K562 (cell line): ENCODE results near the gene LONP1. TPM values are rescaled to one million over a fixed set of nuclear protein-coding genes. Genes with fewer than 3 reads are reported as not detected.

Experiments used
- ATAC-seq: fragments of 200-7000 bp; cut with Tn5 transposase; 3 replicates; pipeline ENCODE4 v1.9.1; 2020; ENCODE audit warnings: moderate library complexity
- BruUV-seq: library from RNA; stranded (reverse); fragments of 400-500 nt; replicated peaks from 2 replicates; lab custom pipeline; 2021; lab: Mats Ljungman, UMichigan
- CTCF ChIA-PET: fragments of 300-600 bp; formaldehyde crosslinking; extraction: SDS; loops from one replicate; lab custom pipeline; 2021; ENCODE audit warnings: low intra/inter-chr PET ratio; lab: Yijun Ruan, JAX
- POLR2A ChIA-PET: fragments of 300-600, 350-650 bp; sonication (Branson Sonifier 250); formaldehyde crosslinking; extraction: SDS; loops from one replicate; lab custom pipeline; 2021; ENCODE audit warnings: antibody characterized with exemption, inconsistent platforms; lab: Yijun Ruan, JAX
- DNase-seq, 4 experiments: peaks; one replicate each; pipeline versions ENCODE4 v3.0.0 to v3.0.0-alpha.2; 2011 to 2018; ENCODE audit warnings: low spot score in 3 of 4, mixed read lengths in 3 of 4; ENCODE audit errors: extremely low read depth in 1 of 4
- FAIRE-seq: peaks from 2 replicates; lab custom pipeline; 2011; peaks lifted over from hg19 to GRCh38; lab: Jason Lieb, UNC
- H2AFZ ChIP-seq: 2 replicates; pipeline ENCODE4 v1.6.0; 2011; ENCODE audit warnings: low read depth, low read length, control low read depth, inconsistent platforms
- H3K27ac ChIP-seq: fragments of 200-600 bp; 3 replicates; pipeline ENCODE4 v1.8.0; 2011; ENCODE audit warnings: low read depth, mild to moderate bottlenecking, control low read depth, inconsistent platforms, low read length, moderate library complexity, mixed read lengths; ENCODE audit errors: extremely low read depth
- H3K27me3 ChIP-seq, 2 experiments: fragments of 300-600 bp in 1 of 2; 2 replicates in 1 of 2; 3 replicates in 1 of 2; pipeline versions ENCODE4 v1.6.0 to v1.8.0; 2011; ENCODE audit warnings: inconsistent platforms in 2 of 2, low read length in 2 of 2, mild to moderate bottlenecking in 1 of 2, mixed read lengths in 1 of 2, moderate library complexity in 1 of 2; ENCODE audit not compliant: control insufficient read depth in 2 of 2, insufficient read depth in 2 of 2
- H3K36me3 ChIP-seq: fragments of 300-600 bp; 3 replicates; pipeline ENCODE4 v1.8.0; 2011; ENCODE audit warnings: mild to moderate bottlenecking, low read length, inconsistent platforms; ENCODE audit not compliant: control insufficient read depth, insufficient read depth
- H3K4me1 ChIP-seq, 2 experiments: fragments of 200-600 bp in 1 of 2; replicated peaks in 1 of 2; 2 replicates in 1 of 2; 3 replicates in 1 of 2; pipeline versions ENCODE4 v1.5.1 to v1.8.0; 2011; ENCODE audit warnings: inconsistent platforms in 2 of 2, low read length in 2 of 2, mild to moderate bottlenecking in 1 of 2, mixed read lengths in 1 of 2, moderate library complexity in 1 of 2; ENCODE audit not compliant: control insufficient read depth in 2 of 2, insufficient read depth in 2 of 2
- H3K4me2 ChIP-seq: 2 replicates; pipeline ENCODE4 v1.6.1; 2011; ENCODE audit warnings: low read length, control low read depth, inconsistent platforms, mixed read lengths; ENCODE audit not compliant: insufficient read depth
- H3K4me3 ChIP-seq: fragments of 200-600 bp; sonication (generic), shearing (Covaris generic); 2 replicates; pipeline ENCODE4 v1.5.1; 2016; ENCODE audit warnings: control low read depth, inconsistent platforms
- H3K79me2 ChIP-seq: fragments of 200-600 bp; 3 replicates; pipeline ENCODE4 v1.8.0; 2011; ENCODE audit warnings: low read length, inconsistent platforms; ENCODE audit not compliant: control insufficient read depth, insufficient read depth
- H3K9ac ChIP-seq, 2 experiments: 2 replicates each; pipeline versions ENCODE4 v1.6.0 to v1.6.1; 2011; ENCODE audit warnings: low read depth in 2 of 2, low read length in 2 of 2, control low read depth in 1 of 2, inconsistent platforms in 1 of 2, mild to moderate bottlenecking in 1 of 2, mixed read lengths in 1 of 2; ENCODE audit not compliant: insufficient read depth in 1 of 2
- H3K9me1 ChIP-seq: one replicate; pipeline ENCODE4 v1.6.0; 2011; ENCODE audit warnings: inconsistent platforms, mild to moderate bottlenecking, low read length, moderate library complexity; ENCODE audit not compliant: control insufficient read depth, insufficient read depth
- H3K9me3 ChIP-seq: replicated peaks from 2 replicates; pipeline ENCODE4 v1.5.1; 2011; ENCODE audit warnings: low read depth, low read length, inconsistent platforms; ENCODE audit not compliant: control insufficient read depth, insufficient read depth
- H4K20me1 ChIP-seq: replicated peaks from 2 replicates; pipeline ENCODE4 v1.6.1; 2011; ENCODE audit warnings: low read length, inconsistent platforms, mixed read lengths; ENCODE audit not compliant: control insufficient read depth, insufficient read depth
- BCOR ChIP-seq: fragments of 450-650 bp; IDR thresholded peaks from 2 replicates; pipeline ENCODE4 v1.6.1; 2016
- FIP1L1 ChIP-seq: fragments of 200-400 bp; formaldehyde crosslinking; IDR thresholded peaks from 2 replicates; pipeline ENCODE4 v1.6.1; 2018; ENCODE audit warnings: mild to moderate bottlenecking, low read depth, low read length; ENCODE audit not compliant: poor library complexity, severe bottlenecking
- JUND ChIP-seq, 2 experiments: IDR thresholded peaks; 2 replicates in 1 of 2; 3 replicates in 1 of 2; pipeline ENCODE4 v1.6.1; 2011; ENCODE audit warnings: borderline replicate concordance in 2 of 2, low read depth in 2 of 2, low read length in 2 of 2, improper control_type of control experiment in 1 of 2, missing biosample characterization in 1 of 2, missing genetic modification characterization in 1 of 2, missing genetic modification reagents in 1 of 2
- MBD2 ChIP-seq: sonication (generic); IDR thresholded peaks from 2 replicates; pipeline ENCODE4 v1.6.1; 2016; ENCODE audit warnings: low read depth, borderline replicate concordance
- POLR2A ChIP-seq: fragments of 450-650 bp; conservative IDR thresholded peaks from 2 replicates; pipeline ENCODE4 v1.6.1; 2016
- PTBP1 ChIP-seq: fragments of 200-400 bp; formaldehyde crosslinking; IDR thresholded peaks from 2 replicates; pipeline ENCODE4 v1.6.1; 2017; ENCODE audit warnings: low read depth, low read length
- RNF2 ChIP-seq: sonication (generic); IDR thresholded peaks from 2 replicates; pipeline ENCODE4 v1.6.1; 2016
- RUNX1 ChIP-seq: sonication (generic); IDR thresholded peaks from 2 replicates; pipeline ENCODE4 v1.6.1; 2016; ENCODE audit warnings: antibody characterized with exemption, low read depth
- SIRT6 ChIP-seq: IDR thresholded peaks from one replicate; pipeline ENCODE4 v1.6.1; 2012; ENCODE audit warnings: low read depth, mild to moderate bottlenecking, control low read depth, inconsistent platforms, low read length, moderate library complexity
- SMAD1 ChIP-seq: fragments of 150-350 bp; IDR thresholded peaks from 2 replicates; pipeline ENCODE4 v1.6.1; 2014; ENCODE audit warnings: low read length, low read depth; ENCODE audit not compliant: partially characterized antibody
- ZFP1 ChIP-seq: fragments of 450-650 bp; formaldehyde crosslinking; IDR thresholded peaks from 2 replicates; pipeline ENCODE4 v1.4.0; 2020; ENCODE audit warnings: mild to moderate bottlenecking, mixed read lengths
- ZNF431 ChIP-seq: sonication (generic); formaldehyde crosslinking; IDR thresholded peaks from 2 replicates; pipeline ENCODE4 v1.8.0; 2022; ENCODE audit warnings: mild to moderate bottlenecking, missing genetic modification reagents
- ZNF584 ChIP-seq: fragments of 200-800 bp; sonication (Bioruptor generic); IDR thresholded peaks from 2 replicates; pipeline ENCODE4 v1.6.1; 2016; ENCODE audit warnings: low read depth, mild to moderate bottlenecking, missing genetic modification characterization, missing compliant biosample characterization
- WGBS: fragments of 100-300 bp; shearing (Covaris generic); methylation state at CpG from one replicate; pipeline ENCODE4 v1.1.6; 2016; ENCODE audit warnings: low coverage, mixed read lengths; ENCODE audit not compliant: insufficient coverage; ENCODE audit errors: missing lambda C conversion rate; 5-methylcytosine and 5-hydroxymethylcytosine counted together
- in situ Hi-C: fragments of 300-500 bp; cut with MboI; formaldehyde crosslinking; loops from 4 replicates; pipeline ENCODE4 v1.15.0; 2018; ENCODE audit warnings: inconsistent platforms, mixed read lengths
- intact Hi-C: fragments of 100-400 bp; cut with micrococcal nuclease; formaldehyde crosslinking; loops from 2 replicates; pipeline ENCODE4 v1.14.2; 2022
- polyA plus RNA-seq, 8 experiments: library from polyadenylated mRNA; depleted of rRNA in 4 of 8; stranded (reverse) in 5 of 8; unstranded in 3 of 8; fragments of >200 nt; fragmentation: Nextera tagmentation in 2 of 8; fragmentation: Illumina TruSeq in 1 of 8; extraction: Ambion mirVana in 2 of 8; extraction: Trizol in 1 of 8; gene quantifications; 2 replicates each; pipeline versions ENCODE4 v1.2.1 to v1.2.3, GENCODE V29; 2011 to 2014; ENCODE audit warnings: inconsistent platforms in 1 of 8, missing spikeins in 1 of 8
- total RNA-seq, 7 experiments: library from RNA; depleted of rRNA in 6 of 7; stranded (reverse); fragments of >200 nt in 6 of 7; fragmentation: Illumina TruSeq in 2 of 7; extraction: Trizol in 2 of 7; gene quantifications; 2 replicates each; pipeline versions ENCODE4 v1.2.1 to v1.2.3, GENCODE V29; 2011 to 2021; ENCODE audit warnings: low replicate concordance in 1 of 7
- TF ChIP-seq, protein P1 (sequence below): sonication (generic); formaldehyde crosslinking; IDR thresholded peaks from 2 replicates; pipeline ENCODE4 v1.8.0; 2022; ENCODE audit warnings: mild to moderate bottlenecking, missing genetic modification reagents, borderline replicate concordance

LONP1 gene
- total and polyA plus RNA-seq, 9 of the 15 experiments (the other 6 are each of a cell fraction or from before 2014, with no cell fraction given) = 1.1 to 238 (median 84.5) TPM

DNA sequence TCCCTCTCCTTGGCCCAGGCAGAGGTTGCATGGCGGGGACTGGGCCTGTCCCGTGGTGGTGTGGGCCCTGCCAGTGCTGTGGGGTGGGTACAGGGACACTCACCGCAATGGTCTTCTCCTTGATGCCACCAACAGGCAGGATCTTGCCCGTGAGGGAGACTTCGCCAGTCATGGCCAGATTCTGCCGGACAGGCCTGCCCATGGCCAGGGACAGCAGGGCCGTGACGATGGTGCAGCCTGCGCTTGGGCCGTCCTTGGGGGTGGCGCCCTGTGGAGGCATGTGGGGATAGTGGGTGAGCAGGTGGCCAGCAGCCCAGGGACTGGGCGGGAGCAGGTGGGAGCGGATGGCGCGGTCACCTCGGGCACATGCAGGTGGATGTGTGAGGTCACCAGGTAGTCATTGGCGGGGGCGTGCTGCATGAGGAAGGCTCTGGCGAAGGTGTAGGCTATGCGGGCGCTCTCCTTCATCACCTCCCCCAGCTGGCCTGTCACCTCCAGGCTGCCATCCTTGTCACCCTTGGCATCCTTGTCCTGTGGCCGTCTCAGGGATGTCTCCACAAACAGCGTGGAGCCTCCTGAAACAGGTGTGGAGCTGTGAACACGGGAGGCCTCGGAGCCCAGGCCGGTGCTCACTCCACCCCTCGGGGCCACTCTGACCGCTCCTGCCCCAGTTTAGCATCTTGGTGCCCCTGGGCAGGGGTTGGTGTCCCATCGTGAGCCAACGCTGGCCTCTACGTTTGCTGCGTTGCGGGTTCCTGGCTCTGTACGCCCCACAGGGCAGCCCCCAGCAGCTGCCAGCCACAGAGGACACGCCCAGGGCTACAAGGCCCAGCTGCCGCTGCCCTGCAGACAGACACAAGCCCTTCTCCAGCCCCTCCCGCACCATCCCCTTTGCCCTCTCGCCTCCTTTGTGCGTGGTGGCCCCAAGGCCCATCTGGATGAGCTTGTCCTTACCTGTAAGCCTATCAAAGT is 26.5 kb downstream of the LONP1 start (continued):
- TF ChIP-seq, protein P1, sequence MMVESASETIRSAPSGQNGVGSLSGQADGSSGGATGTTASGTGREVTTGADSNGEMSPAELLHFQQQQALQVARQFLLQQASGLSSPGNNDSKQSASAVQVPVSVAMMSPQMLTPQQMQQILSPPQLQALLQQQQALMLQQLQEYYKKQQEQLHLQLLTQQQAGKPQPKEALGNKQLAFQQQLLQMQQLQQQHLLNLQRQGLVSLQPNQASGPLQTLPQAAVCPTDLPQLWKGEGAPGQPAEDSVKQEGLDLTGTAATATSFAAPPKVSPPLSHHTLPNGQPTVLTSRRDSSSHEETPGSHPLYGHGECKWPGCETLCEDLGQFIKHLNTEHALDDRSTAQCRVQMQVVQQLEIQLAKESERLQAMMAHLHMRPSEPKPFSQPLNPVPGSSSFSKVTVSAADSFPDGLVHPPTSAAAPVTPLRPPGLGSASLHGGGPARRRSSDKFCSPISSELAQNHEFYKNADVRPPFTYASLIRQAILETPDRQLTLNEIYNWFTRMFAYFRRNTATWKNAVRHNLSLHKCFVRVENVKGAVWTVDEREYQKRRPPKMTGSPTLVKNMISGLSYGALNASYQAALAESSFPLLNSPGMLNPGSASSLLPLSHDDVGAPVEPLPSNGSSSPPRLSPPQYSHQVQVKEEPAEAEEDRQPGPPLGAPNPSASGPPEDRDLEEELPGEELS = peak; percentile 65; the same call in 1 of the 2 replicates
- peak; percentile 59 for TF ChIP-seq FIP1L1
- TF ChIP-seq BCOR = no peak

DNA sequence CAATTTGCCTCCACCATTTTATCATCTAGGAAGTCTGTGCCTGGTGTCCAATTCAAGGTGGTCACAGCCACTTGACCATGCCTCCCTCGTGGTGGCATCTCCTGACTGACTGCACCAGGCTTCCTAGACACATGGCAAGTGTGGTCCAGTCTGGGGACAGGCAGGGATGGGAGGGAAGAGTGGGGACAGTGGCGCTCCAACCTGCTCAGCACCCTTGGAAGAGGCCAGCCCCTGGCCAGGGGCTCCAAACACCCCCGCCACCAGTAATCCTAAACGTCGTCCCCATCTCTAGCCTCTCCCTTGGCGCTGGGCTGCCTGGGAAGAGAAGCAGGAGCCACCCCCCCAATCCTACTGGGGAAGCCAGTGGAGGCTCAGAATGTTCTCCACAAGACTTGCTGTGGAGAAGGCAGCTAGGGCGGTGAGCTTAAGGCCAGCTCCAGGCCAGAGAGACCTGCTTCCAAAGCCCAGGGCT is 27.2 kb downstream of the LONP1 start:
- Histone ChIP-seq H4K20me1 (peaks cover 57% of the 10 kb centered on the region), H3K27ac (peak overlapping the region; percentile 96; the same call in 2 of the 3 replicates), H3K27me3 (no peaks in the 10 kb centered on the region), H3K4me2 (peak overlapping the region; percentile 93), H3K9ac (peak overlapping the region; percentile 94 to 98; a peak in 3 of 4 replicates), H3K79me2 (peaks cover 70% of the 10 kb centered on the region), H3K4me1 (peaks cover 14 to 73% of the 10 kb centered on the region in 2 experiments), H2AFZ (no peak overlapping the region), H3K4me3 (peak overlapping the region; percentile 100), H3K36me3 (peaks cover 75% of the 10 kb centered on the region), H3K9me3 (no peaks in the 10 kb centered on the region), H3K9me1 (peaks cover 17% of the 10 kb centered on the region)
- FAIRE-seq (no peak), ATAC-seq (peak; percentile 0), DNase-seq (peak in 1 of 4 experiments; percentile 40)
- in situ Hi-C loops = no loop called here
- BruUV-seq = no TSS peak
- intact Hi-C loops = loop anchor here (1.0 kb wide), 1 partner anchor 26 kb away; no protein-coding TSS in a partner anchor
- WGBS = 63% methylated on average over 7 of the region's 7 CpGs
- CTCF ChIA-PET = no interaction called here
- POLR2A ChIA-PET = interaction anchor here (0.6 to 2.4 kb wide), 4 partner anchors 15 to 26 kb away, joined by 3 to 9 read pairs (median 4); no protein-coding TSS in a partner anchor
- TF ChIP-seq ZNF584 (CRISPR knock-in tag) (no peak), JUND (IDR thresholded peaks at IDR 0.05; ENCODE audit: borderline replicate concordance, low read depth, low read length) (no peak), JUND (tag; IDR thresholded peaks at IDR 0.05; ENCODE audit: borderline replicate concordance, low read depth, low read length) (no peak), MBD2 (0 out of 2 replicates have a peak, but pooled peaks have one; percentile 11), RNF2 (no peak; the same call in 1 of the 2 replicates), ZNF431 (peak; percentile 25; the same call in 1 of the 2 replicates), ZFP1 (CRISPR knock-in tag) (no peak), SIRT6 (peak; percentile 93), RUNX1 (0 out of 2 replicates have a peak, but pooled peaks have one; percentile 21), PTBP1 (peak; percentile 77; the same call in 1 of the 2 replicates), POLR2A (0 out of 2 replicates have a peak, but pooled peaks have one; percentile 54), SMAD1 (no peak)
- TF ChIP-seq, protein P1 = 0 out of 2 replicates have a peak, but pooled peaks have one; percentile 77
